Measurements from ENCODE around the gene ST7. TPM values are rescaled to one million over a fixed set of nuclear protein-coding genes. Genes with fewer than 3 reads are reported as not detected.

The ST7 gene
- total RNA-seq, 2 donors from 2014 or later = 7.6 to 9.8 TPM

GRCh38 chr7:117127585-117128168 is 174.4 kb downstream of the ST7 start:
- Mint-ChIP-seq H3K36me3 (no peaks in the 10 kb centered on the region), H3K27me3 (no peaks in the 10 kb centered on the region), H3K27ac (no peak overlapping the region), H3K9me3 (no peaks in the 10 kb centered on the region), H3K4me3 (no peak overlapping the region), H3K4me1 (ENCODE audit: low read depth in 2 of 2) (peaks cover 3 to 5% of the 10 kb centered on the region in 2 donors)
- ATAC-seq (no peak), DNase-seq (ENCODE audit: low spot score) (no peak)

- H3K27me3 Mint-ChIP-seq = no peaks in the 10 kb centered on the region
- no peak overlapping the region for H3K4me3 Mint-ChIP-seq
- H3K4me1 Mint-ChIP-seq (ENCODE audit: low read depth in 2 of 2) = peaks cover 7 to 11% of the 10 kb centered on the region in 2 donors
- peaks cover 10% of the 10 kb centered on the region for H3K36me3 Mint-ChIP-seq
- H3K27ac Mint-ChIP-seq = no peak overlapping the region
- no peaks in the 10 kb centered on the region for H3K9me3 Mint-ChIP-seq
- no peak for ATAC-seq
- no peak for DNase-seq (ENCODE audit: low spot score)
Measured at GRCh38 chr7:117129521-117129955, 176.2 kb downstream of the ST7 start.

- ATAC-seq = no peak
- Mint-ChIP-seq H3K36me3 (peaks cover 11% of the 10 kb centered on the region), H3K9me3 (no peaks in the 10 kb centered on the region)
Measured at GRCh38 chr7:117130262-117130661, 177.0 kb downstream of the ST7 start.

GRCh38 chr7:117132321-117133120 is 179.2 kb downstream of the ST7 start:
- no peak for DNase-seq (ENCODE audit: low spot score)
- peak in 1 of 2 donors; percentile 69 for ATAC-seq
- Mint-ChIP-seq H3K4me3 (no peak overlapping the region), H3K27me3 (no peaks in the 10 kb centered on the region), H3K9me3 (no peaks in the 10 kb centered on the region), H3K36me3 (peaks cover 11% of the 10 kb centered on the region), H3K27ac (no peak overlapping the region), H3K4me1 (ENCODE audit: low read depth in 2 of 2) (peaks cover 11 to 15% of the 10 kb centered on the region in 2 donors)

More at GRCh38 chr7:117130262-117130661, 177.0 kb downstream of the ST7 start:
- Mint-ChIP-seq H3K4me1 (ENCODE audit: low read depth in 2 of 2) (peaks cover 11 to 15% of the 10 kb centered on the region in 2 donors), H3K4me3 (no peak overlapping the region), H3K27ac (no peak overlapping the region), H3K27me3 (no peaks in the 10 kb centered on the region)
- no peak for DNase-seq (ENCODE audit: low spot score)

- H3K4me3 Mint-ChIP-seq = no peak overlapping the region
- DNase-seq (ENCODE audit: low spot score) = no peak
- peaks cover 11 to 15% of the 10 kb centered on the region in 2 donors for H3K4me1 Mint-ChIP-seq (ENCODE audit: low read depth in 2 of 2)
- no peak overlapping the region for H3K27ac Mint-ChIP-seq
- ATAC-seq = no peak
- no peaks in the 10 kb centered on the region for H3K27me3 Mint-ChIP-seq
- peaks cover 11% of the 10 kb centered on the region for H3K36me3 Mint-ChIP-seq
- no peaks in the 10 kb centered on the region for H3K9me3 Mint-ChIP-seq
Measured at GRCh38 chr7:117133125-117133524, 179.8 kb downstream of the ST7 start.

- Mint-ChIP-seq H3K27ac (no peak overlapping the region), H3K9me3 (no peaks in the 10 kb centered on the region), H3K4me3 (no peak overlapping the region), H3K27me3 (no peaks in the 10 kb centered on the region), H3K4me1 (ENCODE audit: low read depth in 2 of 2) (peaks cover 11 to 15% of the 10 kb centered on the region in 2 donors), H3K36me3 (peaks cover 11% of the 10 kb centered on the region)
- DNase-seq (ENCODE audit: low spot score) = no peak
- no peak for ATAC-seq
Measured at GRCh38 chr7:117134411-117134810, 181.1 kb downstream of the ST7 start.

GRCh38 chr7:117134889-117135552 is 181.7 kb downstream of the ST7 start:
- H3K27ac Mint-ChIP-seq = no peak overlapping the region
- ATAC-seq (peak in 1 of 2 donors; percentile 52), DNase-seq (ENCODE audit: low spot score) (no peak)
- H3K4me1 Mint-ChIP-seq (ENCODE audit: low read depth in 2 of 2) = peaks cover 11 to 15% of the 10 kb centered on the region in 2 donors
- H3K27me3 Mint-ChIP-seq = no peaks in the 10 kb centered on the region
- H3K4me3 Mint-ChIP-seq = no peak overlapping the region
- no peaks in the 10 kb centered on the region for H3K9me3 Mint-ChIP-seq
- peaks cover 11% of the 10 kb centered on the region for H3K36me3 Mint-ChIP-seq

- no peak overlapping the region for H3K4me3 Mint-ChIP-seq
- H3K9me3 Mint-ChIP-seq = no peaks in the 10 kb centered on the region
- DNase-seq (ENCODE audit: low spot score) (no peak), ATAC-seq (no peak)
- H3K27ac Mint-ChIP-seq = no peak overlapping the region
- peaks cover 11% of the 10 kb centered on the region for H3K36me3 Mint-ChIP-seq
- peaks cover 11 to 15% of the 10 kb centered on the region in 2 donors for H3K4me1 Mint-ChIP-seq (ENCODE audit: low read depth in 2 of 2)
- no peaks in the 10 kb centered on the region for H3K27me3 Mint-ChIP-seq
Measured at GRCh38 chr7:117135553-117135891, 182.2 kb downstream of the ST7 start.

- Mint-ChIP-seq H3K9me3 (no peaks in the 10 kb centered on the region), H3K4me3 (no peak overlapping the region), H3K27ac (no peak overlapping the region), H3K36me3 (peaks cover 17% of the 10 kb centered on the region), H3K27me3 (no peaks in the 10 kb centered on the region), H3K4me1 (ENCODE audit: low read depth in 2 of 2) (peaks cover 11 to 15% of the 10 kb centered on the region in 2 donors)
- ATAC-seq (no peak), DNase-seq (ENCODE audit: low spot score) (no peak)
Measured at GRCh38 chr7:117137868-117138267, 184.6 kb downstream of the ST7 start.

GRCh38 chr7:117138495-117138894 is 185.2 kb downstream of the ST7 start:
- Mint-ChIP-seq H3K36me3 (peaks cover 17% of the 10 kb centered on the region), H3K27me3 (no peaks in the 10 kb centered on the region), H3K27ac (no peak overlapping the region), H3K4me1 (ENCODE audit: low read depth in 2 of 2) (peaks cover 16 to 20% of the 10 kb centered on the region in 2 donors), H3K4me3 (no peak overlapping the region), H3K9me3 (no peaks in the 10 kb centered on the region)
- DNase-seq (ENCODE audit: low spot score) = no peak
- ATAC-seq = no peak

- ATAC-seq (no peak), DNase-seq (ENCODE audit: low spot score) (no peak)
- Mint-ChIP-seq H3K36me3 (peaks cover 13% of the 10 kb centered on the region), H3K4me1 (ENCODE audit: low read depth in 2 of 2) (peaks cover 16 to 18% of the 10 kb centered on the region in 2 donors), H3K27me3 (no peaks in the 10 kb centered on the region), H3K27ac (no peak overlapping the region), H3K4me3 (no peak overlapping the region), H3K9me3 (no peaks in the 10 kb centered on the region)
Measured at GRCh38 chr7:117138981-117139380, 185.7 kb downstream of the ST7 start.

- peaks cover 12 to 13% of the 10 kb centered on the region in 2 donors for H3K4me1 Mint-ChIP-seq (ENCODE audit: low read depth in 2 of 2)
- H3K9me3 Mint-ChIP-seq = no peaks in the 10 kb centered on the region
- DNase-seq (ENCODE audit: low spot score) (no peak), ATAC-seq (no peak)
- no peak overlapping the region for H3K27ac Mint-ChIP-seq
- H3K4me3 Mint-ChIP-seq = no peak overlapping the region
- H3K27me3 Mint-ChIP-seq = no peaks in the 10 kb centered on the region
- H3K36me3 Mint-ChIP-seq = peaks cover 8% of the 10 kb centered on the region
Measured at GRCh38 chr7:117139397-117139984, 186.2 kb downstream of the ST7 start.

GRCh38 chr7:117140921-117141320 is 187.6 kb downstream of the ST7 start:
- Mint-ChIP-seq H3K36me3 (peaks cover 6% of the 10 kb centered on the region), H3K27me3 (no peaks in the 10 kb centered on the region), H3K4me1 (ENCODE audit: low read depth in 2 of 2) (peaks cover 5% of the 10 kb centered on the region in 2 donors), H3K4me3 (no peak overlapping the region), H3K27ac (no peak overlapping the region), H3K9me3 (no peaks in the 10 kb centered on the region)
- DNase-seq (ENCODE audit: low spot score) = no peak
- ATAC-seq = no peak

GRCh38 chr7:117143066-117143465 is 189.8 kb downstream of the ST7 start:
- Mint-ChIP-seq H3K27ac (no peak overlapping the region), H3K4me3 (no peak overlapping the region), H3K4me1 (ENCODE audit: low read depth in 2 of 2) (peaks cover 5% of the 10 kb centered on the region in 2 donors), H3K36me3 (peaks cover 6% of the 10 kb centered on the region), H3K9me3 (no peaks in the 10 kb centered on the region), H3K27me3 (no peaks in the 10 kb centered on the region)
- no peak for ATAC-seq
- DNase-seq (ENCODE audit: low spot score) = no peak
